ENCODE measurements around the gene DACH1.

DACH1 gene

DNA sequence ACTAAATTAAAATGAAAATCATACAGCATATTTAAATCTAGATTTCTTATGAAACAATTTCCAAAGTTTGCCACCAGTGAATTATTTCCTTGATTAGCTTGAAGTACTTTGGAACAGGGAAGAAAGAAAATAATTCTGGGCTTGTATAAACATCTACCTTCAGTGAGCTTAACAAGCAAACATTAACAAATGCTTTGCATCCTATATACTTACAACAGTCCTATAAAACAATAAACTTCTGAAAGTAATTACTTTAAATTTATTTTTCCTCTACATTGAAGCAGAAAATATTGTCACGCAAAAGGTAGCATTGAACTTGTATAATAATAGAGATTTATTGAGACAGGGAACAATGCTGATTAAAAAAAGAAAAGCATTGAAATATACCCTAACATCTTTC, 164.8 kb downstream of the DACH1 start (continued):
- TF ChIP-seq, protein P1, sequence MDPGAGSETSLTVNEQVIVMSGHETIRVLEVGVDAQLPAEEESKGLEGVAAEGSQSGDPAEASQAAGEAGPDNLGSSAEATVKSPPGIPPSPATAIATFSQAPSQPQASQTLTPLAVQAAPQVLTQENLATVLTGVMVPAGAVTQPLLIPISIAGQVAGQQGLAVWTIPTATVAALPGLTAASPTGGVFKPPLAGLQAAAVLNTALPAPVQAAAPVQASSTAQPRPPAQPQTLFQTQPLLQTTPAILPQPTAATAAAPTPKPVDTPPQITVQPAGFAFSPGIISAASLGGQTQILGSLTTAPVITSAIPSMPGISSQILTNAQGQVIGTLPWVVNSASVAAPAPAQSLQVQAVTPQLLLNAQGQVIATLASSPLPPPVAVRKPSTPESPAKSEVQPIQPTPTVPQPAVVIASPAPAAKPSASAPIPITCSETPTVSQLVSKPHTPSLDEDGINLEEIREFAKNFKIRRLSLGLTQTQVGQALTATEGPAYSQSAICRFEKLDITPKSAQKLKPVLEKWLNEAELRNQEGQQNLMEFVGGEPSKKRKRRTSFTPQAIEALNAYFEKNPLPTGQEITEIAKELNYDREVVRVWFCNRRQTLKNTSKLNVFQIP (CRISPR knock-in tag; IDR thresholded peaks at IDR 0.05; ENCODE audit: borderline replicate concordance, low read depth) = no peak

DNA sequence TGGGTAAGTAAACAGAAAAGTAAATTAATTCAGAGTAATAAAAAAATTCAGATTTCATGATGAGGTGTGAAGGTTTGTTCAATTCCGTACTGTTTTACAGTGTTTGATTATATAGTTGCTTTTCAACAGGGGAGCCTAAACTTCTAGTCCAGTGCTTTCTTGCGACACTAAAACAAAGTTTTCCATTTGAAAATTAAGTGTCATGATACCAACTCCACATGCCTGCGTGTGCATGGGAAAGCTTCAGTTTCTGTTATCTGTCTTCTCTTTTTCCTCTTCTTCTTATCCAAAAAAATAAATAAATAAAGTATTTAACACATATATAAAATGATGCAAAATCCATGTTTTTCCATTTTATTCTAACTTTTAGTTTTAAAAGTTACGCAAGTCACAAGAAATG, 165.3 kb downstream of the DACH1 start:
- TF ChIP-seq PPARA (CRISPR knock-in tag; IDR thresholded peaks at IDR 0.05; ENCODE audit: borderline replicate concordance) (no peak), ZFP30 (CRISPR knock-in tag; IDR thresholded peaks at IDR 0.05) (no peak), GLIS3 (CRISPR knock-in tag; IDR thresholded peaks at IDR 0.05) (no peak), TCF4 (CRISPR knock-in tag; IDR thresholded peaks at IDR 0.05; ENCODE audit: borderline replicate concordance) (no peak), ZC3H10 (CRISPR knock-in tag; IDR thresholded peaks at IDR 0.05) (no peak), ESRRG (CRISPR knock-in tag; IDR thresholded peaks at IDR 0.05) (no peak), ZFP3 (CRISPR knock-in tag; IDR thresholded peaks at IDR 0.05) (no peak), TOX (CRISPR knock-in tag; IDR thresholded peaks at IDR 0.05; ENCODE audit: borderline replicate concordance) (no peak), ARNTL (CRISPR knock-in tag; IDR thresholded peaks at IDR 0.05; ENCODE audit: borderline replicate concordance, low read depth) (no peak), OSR1 (CRISPR knock-in tag; IDR thresholded peaks at IDR 0.05) (no peak), SNAI2 (CRISPR knock-in tag; IDR thresholded peaks at IDR 0.05) (no peak), CSDC2 (CRISPR knock-in tag; IDR thresholded peaks at IDR 0.05) (no peak), ZNF70 (CRISPR knock-in tag; IDR thresholded peaks at IDR 0.05) (no peak), ISL1 (CRISPR knock-in tag; IDR thresholded peaks at IDR 0.05) (no peak), BACH2 (CRISPR knock-in tag; IDR thresholded peaks at IDR 0.05; ENCODE audit: borderline replicate concordance) (no peak)
- TF ChIP-seq, protein P2, sequence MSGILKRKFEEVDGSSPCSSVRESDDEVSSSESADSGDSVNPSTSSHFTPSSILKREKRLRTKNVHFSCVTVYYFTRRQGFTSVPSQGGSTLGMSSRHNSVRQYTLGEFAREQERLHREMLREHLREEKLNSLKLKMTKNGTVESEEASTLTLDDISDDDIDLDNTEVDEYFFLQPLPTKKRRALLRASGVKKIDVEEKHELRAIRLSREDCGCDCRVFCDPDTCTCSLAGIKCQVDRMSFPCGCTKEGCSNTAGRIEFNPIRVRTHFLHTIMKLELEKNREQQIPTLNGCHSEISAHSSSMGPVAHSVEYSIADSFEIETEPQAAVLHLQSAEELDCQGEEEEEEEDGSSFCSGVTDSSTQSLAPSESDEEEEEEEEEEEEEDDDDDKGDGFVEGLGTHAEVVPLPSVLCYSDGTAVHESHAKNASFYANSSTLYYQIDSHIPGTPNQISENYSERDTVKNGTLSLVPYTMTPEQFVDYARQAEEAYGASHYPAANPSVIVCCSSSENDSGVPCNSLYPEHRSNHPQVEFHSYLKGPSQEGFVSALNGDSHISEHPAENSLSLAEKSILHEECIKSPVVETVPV (CRISPR knock-in tag; IDR thresholded peaks at IDR 0.05) = no peak
- TF ChIP-seq, protein P1 (CRISPR knock-in tag; IDR thresholded peaks at IDR 0.05; ENCODE audit: borderline replicate concordance, low read depth) = no peak
- TF ChIP-seq, protein P3, sequence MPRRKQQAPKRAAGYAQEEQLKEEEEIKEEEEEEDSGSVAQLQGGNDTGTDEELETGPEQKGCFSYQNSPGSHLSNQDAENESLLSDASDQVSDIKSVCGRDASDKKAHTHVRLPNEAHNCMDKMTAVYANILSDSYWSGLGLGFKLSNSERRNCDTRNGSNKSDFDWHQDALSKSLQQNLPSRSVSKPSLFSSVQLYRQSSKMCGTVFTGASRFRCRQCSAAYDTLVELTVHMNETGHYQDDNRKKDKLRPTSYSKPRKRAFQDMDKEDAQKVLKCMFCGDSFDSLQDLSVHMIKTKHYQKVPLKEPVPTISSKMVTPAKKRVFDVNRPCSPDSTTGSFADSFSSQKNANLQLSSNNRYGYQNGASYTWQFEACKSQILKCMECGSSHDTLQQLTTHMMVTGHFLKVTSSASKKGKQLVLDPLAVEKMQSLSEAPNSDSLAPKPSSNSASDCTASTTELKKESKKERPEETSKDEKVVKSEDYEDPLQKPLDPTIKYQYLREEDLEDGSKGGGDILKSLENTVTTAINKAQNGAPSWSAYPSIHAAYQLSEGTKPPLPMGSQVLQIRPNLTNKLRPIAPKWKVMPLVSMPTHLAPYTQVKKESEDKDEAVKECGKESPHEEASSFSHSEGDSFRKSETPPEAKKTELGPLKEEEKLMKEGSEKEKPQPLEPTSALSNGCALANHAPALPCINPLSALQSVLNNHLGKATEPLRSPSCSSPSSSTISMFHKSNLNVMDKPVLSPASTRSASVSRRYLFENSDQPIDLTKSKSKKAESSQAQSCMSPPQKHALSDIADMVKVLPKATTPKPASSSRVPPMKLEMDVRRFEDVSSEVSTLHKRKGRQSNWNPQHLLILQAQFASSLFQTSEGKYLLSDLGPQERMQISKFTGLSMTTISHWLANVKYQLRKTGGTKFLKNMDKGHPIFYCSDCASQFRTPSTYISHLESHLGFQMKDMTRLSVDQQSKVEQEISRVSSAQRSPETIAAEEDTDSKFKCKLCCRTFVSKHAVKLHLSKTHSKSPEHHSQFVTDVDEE (CRISPR knock-in tag; IDR thresholded peaks at IDR 0.05) = no peak
- TF ChIP-seq, protein P4, sequence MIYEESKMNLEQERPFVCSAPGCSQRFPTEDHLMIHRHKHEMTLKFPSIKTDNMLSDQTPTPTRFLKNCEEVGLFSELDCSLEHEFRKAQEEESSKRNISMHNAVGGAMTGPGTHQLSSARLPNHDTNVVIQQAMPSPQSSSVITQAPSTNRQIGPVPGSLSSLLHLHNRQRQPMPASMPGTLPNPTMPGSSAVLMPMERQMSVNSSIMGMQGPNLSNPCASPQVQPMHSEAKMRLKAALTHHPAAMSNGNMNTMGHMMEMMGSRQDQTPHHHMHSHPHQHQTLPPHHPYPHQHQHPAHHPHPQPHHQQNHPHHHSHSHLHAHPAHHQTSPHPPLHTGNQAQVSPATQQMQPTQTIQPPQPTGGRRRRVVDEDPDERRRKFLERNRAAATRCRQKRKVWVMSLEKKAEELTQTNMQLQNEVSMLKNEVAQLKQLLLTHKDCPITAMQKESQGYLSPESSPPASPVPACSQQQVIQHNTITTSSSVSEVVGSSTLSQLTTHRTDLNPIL (CRISPR knock-in tag; IDR thresholded peaks at IDR 0.05; ENCODE audit: low read depth) = no peak

DNA sequence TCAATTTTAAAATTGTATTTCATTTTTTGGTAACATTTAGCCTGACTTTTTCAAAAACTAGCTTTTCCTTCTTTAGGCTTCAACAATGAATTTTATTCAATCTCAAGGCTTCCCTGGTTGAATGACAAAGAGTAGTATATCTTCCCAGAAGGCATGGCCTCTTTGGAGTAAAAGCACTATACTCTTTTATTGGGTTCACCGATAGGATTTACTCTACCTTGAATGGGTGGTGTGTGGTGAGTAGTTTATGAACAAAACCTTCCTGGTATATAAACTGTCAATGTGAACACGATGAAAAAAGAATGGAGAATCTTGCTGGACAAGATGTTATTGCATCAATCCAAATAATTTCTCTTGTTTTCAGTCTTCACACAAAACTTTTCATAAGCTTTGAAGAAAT, 167.7 kb downstream of the DACH1 start:
- ATAC-seq = no peak
- TF ChIP-seq ZNF565 (CRISPR knock-in tag; conservative IDR thresholded peaks at IDR 0.05; ENCODE audit: low read depth) (no peak), ZC3H10 (CRISPR knock-in tag; IDR thresholded peaks at IDR 0.05) (no peak), ARNTL (CRISPR knock-in tag; IDR thresholded peaks at IDR 0.05; ENCODE audit: borderline replicate concordance, low read depth) (no peak), ZFP30 (CRISPR knock-in tag; IDR thresholded peaks at IDR 0.05) (no peak), ZNF8 (CRISPR knock-in tag; IDR thresholded peaks at IDR 0.05) (no peak), OSR1 (CRISPR knock-in tag; IDR thresholded peaks at IDR 0.05) (no peak), TOX (CRISPR knock-in tag; IDR thresholded peaks at IDR 0.05; ENCODE audit: borderline replicate concordance) (no peak), CSDC2 (CRISPR knock-in tag; IDR thresholded peaks at IDR 0.05) (no peak), ZFP3 (CRISPR knock-in tag; IDR thresholded peaks at IDR 0.05) (no peak), BACH2 (CRISPR knock-in tag; IDR thresholded peaks at IDR 0.05; ENCODE audit: borderline replicate concordance) (no peak), SNAI2 (CRISPR knock-in tag; IDR thresholded peaks at IDR 0.05) (no peak), ISL1 (CRISPR knock-in tag; IDR thresholded peaks at IDR 0.05) (no peak), ESRRG (CRISPR knock-in tag; IDR thresholded peaks at IDR 0.05) (no peak), ZNF70 (CRISPR knock-in tag; IDR thresholded peaks at IDR 0.05) (no peak)
- TF ChIP-seq, protein P5, sequence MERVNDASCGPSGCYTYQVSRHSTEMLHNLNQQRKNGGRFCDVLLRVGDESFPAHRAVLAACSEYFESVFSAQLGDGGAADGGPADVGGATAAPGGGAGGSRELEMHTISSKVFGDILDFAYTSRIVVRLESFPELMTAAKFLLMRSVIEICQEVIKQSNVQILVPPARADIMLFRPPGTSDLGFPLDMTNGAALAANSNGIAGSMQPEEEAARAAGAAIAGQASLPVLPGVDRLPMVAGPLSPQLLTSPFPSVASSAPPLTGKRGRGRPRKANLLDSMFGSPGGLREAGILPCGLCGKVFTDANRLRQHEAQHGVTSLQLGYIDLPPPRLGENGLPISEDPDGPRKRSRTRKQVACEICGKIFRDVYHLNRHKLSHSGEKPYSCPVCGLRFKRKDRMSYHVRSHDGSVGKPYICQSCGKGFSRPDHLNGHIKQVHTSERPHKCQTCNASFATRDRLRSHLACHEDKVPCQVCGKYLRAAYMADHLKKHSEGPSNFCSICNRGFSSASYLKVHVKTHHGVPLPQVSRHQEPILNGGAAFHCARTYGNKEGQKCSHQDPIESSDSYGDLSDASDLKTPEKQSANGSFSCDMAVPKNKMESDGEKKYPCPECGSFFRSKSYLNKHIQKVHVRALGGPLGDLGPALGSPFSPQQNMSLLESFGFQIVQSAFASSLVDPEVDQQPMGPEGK (CRISPR knock-in tag; IDR thresholded peaks at IDR 0.05; ENCODE audit: borderline replicate concordance) = no peak
- TF ChIP-seq, protein P3 (CRISPR knock-in tag; IDR thresholded peaks at IDR 0.05) = no peak

More for the DNA sequence above, 165.3 kb downstream of the DACH1 start:
- no peak for ATAC-seq

All from SK-N-SH treated with all-trans-retinoic acid at 6 μM for 48 hours (cell line).